ENCODE results near the gene NRROS. TPM values are rescaled to one million over a fixed set of nuclear protein-coding genes. Genes with fewer than 3 reads are reported as not detected.
"Not testable (repeated sequence)": the region's sequence is repeated elsewhere in the genome, so short reads cannot be mapped to it uniquely, and the experiment has no call there.

Gene NRROS
- total RNA-seq (2014; rRNA removed; shearing (Covaris generic)): 3.2 and 6.2 TPM in 2 replicates
- polyA plus RNA-seq (2015; cell fraction: cytosol; rRNA removed): 10.7 and 11.4 TPM in 2 replicates
- 1.0 and 4.6 TPM in 2 replicates for polyA plus RNA-seq (2015; cell fraction: nucleus; rRNA removed)

DNA sequence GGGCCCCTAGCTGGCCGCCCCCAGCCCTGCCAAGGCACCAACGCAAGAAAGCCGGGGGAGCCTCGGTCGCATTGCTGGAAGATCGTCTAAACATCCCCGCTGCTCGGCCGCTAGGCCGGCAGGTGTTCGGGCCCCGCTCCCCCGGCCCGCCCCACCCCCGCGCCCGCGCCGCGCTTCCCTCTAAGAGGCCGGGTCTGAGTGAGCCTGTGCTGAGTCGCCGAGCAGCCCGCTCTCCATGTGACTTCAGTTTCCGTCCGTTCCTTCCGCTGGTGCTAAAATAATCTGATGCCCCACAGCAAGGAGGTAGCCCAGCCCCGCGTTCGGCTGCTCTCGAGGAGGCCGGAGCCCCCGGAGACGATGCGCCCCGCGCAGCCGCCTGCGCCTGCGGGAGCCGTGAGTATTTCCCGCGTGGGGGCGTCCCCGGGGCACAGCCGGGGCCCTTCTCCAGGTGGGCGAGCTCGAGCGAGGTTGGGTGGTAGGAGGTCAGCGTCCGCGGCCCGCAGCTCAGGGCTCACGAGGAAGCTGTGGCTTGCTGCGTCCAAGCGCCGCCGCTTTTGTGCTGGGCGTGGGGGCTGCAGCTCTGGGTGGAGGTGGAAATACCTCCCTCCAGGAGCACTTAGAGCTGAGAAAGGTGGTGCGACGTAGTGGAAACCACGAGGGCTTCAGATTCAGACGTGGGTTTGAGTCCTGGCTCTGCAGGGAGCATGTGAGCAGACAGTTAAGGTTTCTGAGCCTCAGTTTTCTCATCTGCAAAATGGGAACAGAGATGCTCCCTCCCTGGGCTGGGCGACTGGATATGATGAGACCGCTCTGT is at the start of gene NRROS:
Gene NRROS (plus strand): TSS at position 212 of the 814 bp plus-strand sequence. CDS start 14,846 bp downstream, outside the sequence.
- in situ Hi-C loops (cut with HindIII; ENCODE audit: low pct_unique_long_range_greater_than_20kb, low sequenced_read_pairs): no loop called here
- peak; percentile 36 for DNase-seq (ENCODE audit: low read depth, low spot score)

- in situ Hi-C loops (cut with HindIII; ENCODE audit: low pct_unique_long_range_greater_than_20kb, low sequenced_read_pairs): no loop called here
- no peak for DNase-seq (ENCODE audit: low read depth, low spot score)
Observed at GRCh38 chr3:196590279-196590678, 49.2 kb upstream of the NRROS start.

DNA sequence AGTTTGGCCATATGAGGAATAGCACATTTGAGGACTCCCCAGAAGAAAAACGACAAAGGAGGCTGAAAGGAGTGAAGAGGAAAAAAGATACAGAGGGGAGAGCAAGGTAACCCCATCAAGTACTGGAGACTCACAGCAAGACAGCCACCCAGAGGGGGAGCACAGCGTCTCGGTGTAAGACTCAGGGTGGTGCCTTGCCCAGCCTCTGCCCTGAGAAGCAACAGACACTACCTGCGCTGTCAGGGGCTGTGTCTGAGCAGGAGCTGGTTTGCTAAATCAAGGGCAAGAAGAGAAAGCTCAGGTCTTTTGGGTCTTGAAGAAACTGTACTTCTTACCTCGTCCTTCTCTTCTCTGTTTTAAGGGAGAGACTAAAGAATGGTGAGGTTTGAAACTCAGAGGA is 43.1 kb upstream of the NRROS start:
- no peak for DNase-seq (ENCODE audit: low read depth, low spot score)
- in situ Hi-C loops (cut with HindIII; ENCODE audit: low pct_unique_long_range_greater_than_20kb, low sequenced_read_pairs): no loop called here

DNA sequence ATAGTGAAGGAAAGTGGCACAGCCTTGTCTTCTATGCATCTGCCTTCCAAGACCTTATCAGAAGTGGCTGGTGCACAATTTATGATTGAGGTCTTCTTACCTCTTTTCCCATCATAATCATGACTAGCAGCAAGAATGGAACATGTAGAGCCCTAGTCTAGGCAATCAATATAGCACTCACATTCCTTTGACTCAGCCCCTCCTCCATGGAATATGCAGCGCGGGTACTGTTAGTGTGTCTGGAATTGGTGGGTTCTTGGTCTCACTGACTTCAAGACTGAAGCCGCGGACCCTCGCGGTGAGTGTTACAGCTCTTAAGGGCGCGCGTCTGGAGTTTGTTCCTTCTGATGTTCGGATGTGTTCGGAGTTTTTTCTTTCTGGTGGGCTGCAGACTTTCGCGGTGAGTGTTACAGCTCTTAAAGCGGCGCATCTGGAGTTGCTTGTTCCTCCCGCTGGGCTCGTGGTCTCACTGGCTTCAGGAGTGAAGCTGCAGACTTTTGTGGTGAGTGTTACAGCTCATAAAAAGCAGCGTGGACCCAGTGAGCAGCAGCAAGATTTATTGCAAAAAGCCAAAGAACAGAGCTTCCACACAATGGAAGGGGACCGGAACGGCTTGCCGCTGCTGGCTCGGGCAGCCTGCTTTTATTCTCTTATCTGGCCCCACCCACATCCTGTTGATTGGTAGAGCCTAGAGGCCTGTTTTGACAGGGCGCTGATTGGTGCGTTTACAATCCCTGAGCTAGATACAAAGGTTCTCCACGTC is 41.3 kb upstream of the NRROS start:
- DNase-seq (ENCODE audit: low read depth, low spot score); in situ Hi-C loops (cut with HindIII; ENCODE audit: low pct_unique_long_range_greater_than_20kb, low sequenced_read_pairs): not testable (repeated sequence)

DNA sequence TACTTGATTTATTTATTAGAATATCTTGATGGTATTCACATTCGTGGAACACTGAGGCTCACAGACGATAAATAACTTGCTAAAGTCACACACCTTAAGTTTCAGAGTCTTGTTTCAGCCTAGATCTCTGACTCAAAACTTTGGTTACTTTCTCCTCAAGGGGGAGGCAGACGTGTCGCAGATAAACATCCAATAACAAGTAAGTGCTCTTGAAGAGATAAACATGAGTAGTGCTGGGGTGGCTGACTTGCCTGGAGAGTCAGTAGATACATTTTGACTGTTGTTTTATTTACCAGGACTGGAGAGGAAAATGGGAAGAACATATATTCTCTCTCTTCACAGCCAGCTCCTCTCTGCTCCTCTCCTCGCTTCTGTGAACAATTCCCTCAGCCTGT is 39.8 kb upstream of the NRROS start:
- DNase-seq (ENCODE audit: low read depth, low spot score): no peak
- in situ Hi-C loops (cut with HindIII; ENCODE audit: low pct_unique_long_range_greater_than_20kb, low sequenced_read_pairs): no loop called here

- in situ Hi-C loops (cut with HindIII; ENCODE audit: low pct_unique_long_range_greater_than_20kb, low sequenced_read_pairs): no loop called here
- no peak for DNase-seq (ENCODE audit: low read depth, low spot score)
Observed at GRCh38 chr3:196600359-196600758, 39.1 kb upstream of the NRROS start.

DNA sequence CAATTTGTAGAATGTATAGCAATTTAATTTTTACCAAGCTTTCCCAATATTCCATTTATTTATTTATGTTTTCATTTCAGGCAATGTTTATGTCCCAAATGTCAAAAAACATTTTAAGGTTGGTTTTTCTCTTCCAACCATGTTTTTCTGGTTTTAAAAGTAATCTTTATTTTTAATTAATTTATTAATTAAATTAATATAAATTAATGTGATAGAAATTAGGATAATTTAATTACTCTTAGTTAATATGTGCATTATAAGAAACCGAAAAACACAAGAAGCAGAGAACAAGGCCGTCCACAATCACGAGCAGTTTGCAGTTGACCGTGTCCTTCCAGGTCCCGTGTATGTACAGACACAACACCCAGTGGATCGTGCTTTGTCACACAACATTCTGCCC is 36.8 kb upstream of the NRROS start:
- no peak for DNase-seq (ENCODE audit: low read depth, low spot score)
- in situ Hi-C loops (cut with HindIII; ENCODE audit: low pct_unique_long_range_greater_than_20kb, low sequenced_read_pairs): no loop called here

- DNase-seq (ENCODE audit: low read depth, low spot score): no peak
- in situ Hi-C loops (cut with HindIII; ENCODE audit: low pct_unique_long_range_greater_than_20kb, low sequenced_read_pairs): no loop called here
Observed at GRCh38 chr3:196603683-196604082, 35.8 kb upstream of the NRROS start.

DNA sequence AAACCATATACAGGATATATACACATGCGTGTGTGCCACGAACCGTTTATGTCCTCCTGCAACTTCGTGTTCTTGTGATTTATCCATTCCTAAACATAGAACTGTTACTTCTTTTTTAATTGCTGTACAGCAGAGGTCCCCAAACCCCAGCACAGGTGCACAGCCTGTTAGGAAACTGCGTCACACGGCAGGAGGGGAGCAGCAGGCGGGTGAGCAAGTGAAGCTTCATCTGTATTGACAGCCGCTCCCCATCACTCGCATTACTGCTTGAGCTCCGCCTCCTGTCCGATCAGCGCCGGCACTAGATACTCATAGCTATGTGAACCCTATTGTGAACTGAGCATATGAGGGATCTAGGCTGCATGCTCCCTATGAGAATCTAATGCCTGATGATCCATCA is 34.9 kb upstream of the NRROS start:
- in situ Hi-C loops (cut with HindIII; ENCODE audit: low pct_unique_long_range_greater_than_20kb, low sequenced_read_pairs): no loop called here

DNA sequence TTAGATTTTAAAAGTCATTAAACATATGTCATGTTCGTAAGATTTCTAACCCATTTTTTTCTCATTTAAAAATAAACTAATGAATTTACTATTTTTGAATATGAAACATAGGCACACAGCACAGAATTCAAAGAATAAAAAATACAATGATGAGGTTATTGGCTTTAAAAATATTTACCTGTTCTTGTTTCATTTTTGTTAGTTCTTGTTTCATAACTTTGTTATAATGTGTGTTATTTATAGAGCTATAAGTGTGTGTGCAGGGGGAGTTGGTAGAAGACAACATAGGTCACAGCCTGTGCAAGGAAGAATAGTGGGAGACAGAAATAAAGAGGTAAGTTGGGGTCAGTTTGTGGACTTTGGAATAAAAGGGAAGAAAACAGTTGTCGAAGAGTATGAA is 30.8 kb upstream of the NRROS start:
- in situ Hi-C loops (cut with HindIII; ENCODE audit: low pct_unique_long_range_greater_than_20kb, low sequenced_read_pairs): no loop called here
- no peak for DNase-seq (ENCODE audit: low read depth, low spot score)

More for the DNA sequence above, 34.9 kb upstream of the NRROS start:
- no peak for DNase-seq (ENCODE audit: low read depth, low spot score)

GRCh38 chr3:196609343-196609775 is 30.1 kb upstream of the NRROS start:
- DNase-seq (ENCODE audit: low read depth, low spot score): peak; percentile 89
- in situ Hi-C loops (cut with HindIII; ENCODE audit: low pct_unique_long_range_greater_than_20kb, low sequenced_read_pairs): no loop called here

GRCh38 chr3:196609805-196610515 is 29.5 kb upstream of the NRROS start:
- in situ Hi-C loops (cut with HindIII; ENCODE audit: low pct_unique_long_range_greater_than_20kb, low sequenced_read_pairs): no loop called here
- DNase-seq (ENCODE audit: low read depth, low spot score): no peak

DNA sequence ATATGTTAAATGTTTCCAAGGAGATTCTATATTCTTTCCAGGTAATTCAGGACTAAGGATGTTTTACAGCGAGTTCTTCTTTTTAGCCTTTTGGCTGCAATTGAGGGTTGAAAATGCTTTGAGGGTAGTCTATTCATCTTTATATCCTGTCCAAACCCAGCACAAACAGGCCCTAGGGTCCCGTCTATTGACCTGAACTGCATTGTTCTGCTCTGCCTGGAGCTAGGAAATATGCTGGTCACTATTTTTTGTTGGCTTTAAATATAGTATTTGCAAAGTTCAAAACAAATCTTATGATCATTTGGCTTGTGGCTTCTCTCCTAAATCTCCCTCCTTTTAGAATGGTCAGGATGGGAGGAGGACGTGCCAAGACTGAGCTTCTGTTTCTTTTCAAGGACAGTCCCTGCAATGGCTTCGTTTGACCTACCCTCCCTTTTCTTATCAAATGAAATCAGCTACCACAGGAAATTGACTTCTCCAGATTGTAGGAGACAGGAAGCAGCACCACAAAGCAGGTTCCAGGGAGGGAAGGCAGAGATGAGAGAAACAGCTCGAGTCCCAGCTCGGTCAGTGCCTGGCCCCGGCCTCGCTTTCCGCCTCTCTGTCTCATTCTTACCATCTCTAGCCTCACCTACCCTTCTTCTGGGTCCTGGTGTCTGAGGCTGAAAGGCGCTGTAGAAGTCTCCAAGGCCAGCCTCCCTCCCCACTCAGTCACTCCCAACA is 27.6 kb upstream of the NRROS start:
- no peak for DNase-seq (ENCODE audit: low read depth, low spot score)
- in situ Hi-C loops (cut with HindIII; ENCODE audit: low pct_unique_long_range_greater_than_20kb, low sequenced_read_pairs): no loop called here

DNA sequence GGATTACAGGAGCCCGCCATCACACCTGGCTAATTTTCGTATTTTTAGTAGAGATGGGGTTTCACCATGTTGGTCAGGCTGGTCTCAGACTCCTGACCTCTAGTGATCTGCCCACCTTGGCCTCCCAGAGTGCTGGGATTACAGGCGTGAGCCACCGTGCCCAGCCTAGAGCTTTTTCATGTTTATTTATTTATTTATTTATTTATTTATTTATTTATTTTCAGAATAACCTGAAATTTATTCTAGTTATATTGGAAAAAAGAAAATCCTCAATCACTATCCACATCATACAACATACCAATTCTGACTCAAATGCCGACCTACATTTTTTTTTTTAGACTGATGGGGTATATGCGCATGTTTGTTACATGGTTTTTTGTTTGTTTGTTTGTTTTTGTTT is 24.3 kb upstream of the NRROS start:
- DNase-seq (ENCODE audit: low read depth, low spot score); in situ Hi-C loops (cut with HindIII; ENCODE audit: low pct_unique_long_range_greater_than_20kb, low sequenced_read_pairs): not testable (repeated sequence)

DNA sequence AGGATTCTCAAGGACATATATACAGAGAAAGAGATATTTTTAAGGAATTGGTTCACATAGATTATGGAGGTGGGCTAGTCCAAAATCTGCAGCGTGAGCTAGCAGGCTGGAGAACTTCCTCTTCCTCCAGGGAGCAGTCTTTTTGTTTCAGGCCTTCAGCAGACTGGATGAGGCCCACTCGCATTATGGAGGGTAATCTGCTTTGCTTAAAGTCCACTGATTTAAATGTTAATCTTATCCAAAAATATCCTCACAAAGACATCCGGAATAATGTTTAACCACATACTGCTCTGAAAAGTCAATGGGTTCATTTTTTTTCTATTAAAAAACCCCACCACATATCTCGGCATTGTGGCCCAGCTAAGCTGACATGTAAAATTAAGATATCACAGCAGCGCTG is 22.2 kb upstream of the NRROS start:
- no peak for DNase-seq (ENCODE audit: low read depth, low spot score)
- in situ Hi-C loops (cut with HindIII; ENCODE audit: low pct_unique_long_range_greater_than_20kb, low sequenced_read_pairs): no loop called here

DNA sequence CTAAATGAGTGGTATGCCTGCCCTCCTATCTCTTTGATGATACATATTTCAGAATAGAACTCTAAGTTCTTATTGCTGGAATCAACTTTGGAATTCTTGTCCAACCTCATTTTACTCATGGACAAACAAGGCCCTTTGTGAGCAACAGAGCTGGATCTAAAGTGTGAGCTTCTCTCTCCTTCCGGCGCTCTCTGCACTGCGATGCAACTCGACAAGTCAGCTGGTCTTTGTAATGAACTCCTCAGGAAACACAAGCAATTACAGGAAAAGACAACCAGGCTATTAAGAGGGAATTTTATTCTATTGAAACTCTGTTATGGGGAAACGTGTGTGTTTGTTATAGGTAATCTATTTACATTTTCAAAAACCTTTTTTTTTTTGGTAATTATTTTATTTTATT is 20.3 kb upstream of the NRROS start:
- in situ Hi-C loops (cut with HindIII; ENCODE audit: low pct_unique_long_range_greater_than_20kb, low sequenced_read_pairs): no loop called here
- peak; percentile 93 for DNase-seq (ENCODE audit: low read depth, low spot score)

DNA sequence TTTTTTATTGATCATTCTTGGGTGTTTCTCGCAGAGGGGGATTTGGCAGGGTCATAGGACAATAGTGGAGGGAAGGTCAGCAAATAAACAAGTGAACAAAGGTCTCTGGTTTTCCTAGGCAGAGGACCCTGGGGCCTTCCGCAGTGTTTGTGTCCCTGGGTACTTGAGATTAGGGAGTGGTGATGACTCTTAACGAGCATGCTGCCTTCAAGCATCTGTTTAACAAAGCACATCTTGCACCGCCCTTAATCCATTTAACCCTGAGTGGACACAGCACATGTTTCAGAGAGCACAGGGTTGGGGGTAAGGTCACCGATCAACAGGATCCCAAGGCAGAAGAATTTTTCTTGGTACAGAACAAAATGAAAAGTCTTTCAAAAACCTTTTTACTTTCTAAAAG is 19.9 kb upstream of the NRROS start:
- in situ Hi-C loops (cut with HindIII; ENCODE audit: low pct_unique_long_range_greater_than_20kb, low sequenced_read_pairs); DNase-seq (ENCODE audit: low read depth, low spot score): not testable (repeated sequence)
